HG03457 (cell line): Measurements from ENCODE around the gene TMEM135.
"Not testable (repeated sequence)": the region's sequence is repeated elsewhere in the genome, so short reads cannot be mapped to it uniquely, and the experiment has no call there.

Experiments
- ATAC-seq: cut with Tn5 transposase; IDR thresholded peaks from one replicate; pipeline ENCODE4 v1.9.1; 2021; ENCODE audit warnings: moderate number of reproducible peaks; ENCODE audit not compliant: unreplicated experiment

Gene TMEM135

DNA sequence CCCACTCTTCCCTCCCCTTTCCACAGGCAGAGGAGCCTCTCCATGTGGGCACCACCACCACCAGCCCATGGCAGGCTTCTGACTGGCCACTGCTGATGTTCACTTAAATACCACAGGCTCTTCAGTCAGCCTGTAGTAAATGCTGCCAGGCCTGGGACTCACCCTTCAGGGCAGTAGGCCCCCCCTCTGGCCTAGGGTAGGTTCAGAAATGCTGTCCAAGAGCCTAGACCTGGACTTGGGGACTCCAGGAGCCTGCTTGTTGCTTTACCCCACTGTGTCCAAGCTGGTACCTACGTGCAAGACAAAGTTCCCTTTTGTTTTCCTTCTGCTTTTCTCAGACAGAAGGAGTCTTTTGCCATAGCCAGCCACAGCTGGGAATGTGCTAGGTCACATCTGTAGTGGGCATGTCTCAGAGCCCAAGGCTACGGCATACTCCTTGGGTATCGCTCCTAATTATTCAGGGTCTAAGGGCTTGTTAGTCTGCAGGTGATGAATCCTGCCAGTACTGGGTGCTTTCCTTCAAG is 38.6 kb downstream of the TMEM135 start:
- no peak for ATAC-seq

GRCh38 chr11:87076874-87077429 is 39.2 kb downstream of the TMEM135 start:
- ATAC-seq = no peak

GRCh38 chr11:87081358-87081757 is 43.6 kb downstream of the TMEM135 start:
- no peak for ATAC-seq

DNA sequence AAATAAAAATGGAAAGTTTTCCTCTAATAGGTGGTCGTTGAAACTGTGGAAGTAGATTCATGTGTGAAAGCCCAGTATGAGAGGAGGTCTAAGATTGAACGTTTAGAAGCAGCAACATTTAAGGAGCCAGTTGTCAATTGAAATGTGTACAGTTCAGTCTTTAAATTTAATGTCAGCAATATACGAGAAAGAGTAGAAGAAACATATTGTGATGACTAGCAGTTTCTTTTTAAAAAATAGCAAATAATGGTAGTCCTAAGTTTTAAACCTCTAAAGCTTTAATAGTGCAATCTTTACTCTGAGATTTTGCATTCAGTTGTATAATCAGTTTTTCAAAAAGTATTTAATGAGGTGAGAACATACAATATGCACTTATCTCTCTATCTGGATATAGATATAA is 44.9 kb downstream of the TMEM135 start:
- ATAC-seq = no peak

- no peak for ATAC-seq
These were observed 45.3 kb downstream of the TMEM135 start for GRCh38 chr11:87083029-87083428.

- no peak for ATAC-seq
These were observed 54.4 kb downstream of the TMEM135 start for GRCh38 chr11:87092159-87092558.

DNA sequence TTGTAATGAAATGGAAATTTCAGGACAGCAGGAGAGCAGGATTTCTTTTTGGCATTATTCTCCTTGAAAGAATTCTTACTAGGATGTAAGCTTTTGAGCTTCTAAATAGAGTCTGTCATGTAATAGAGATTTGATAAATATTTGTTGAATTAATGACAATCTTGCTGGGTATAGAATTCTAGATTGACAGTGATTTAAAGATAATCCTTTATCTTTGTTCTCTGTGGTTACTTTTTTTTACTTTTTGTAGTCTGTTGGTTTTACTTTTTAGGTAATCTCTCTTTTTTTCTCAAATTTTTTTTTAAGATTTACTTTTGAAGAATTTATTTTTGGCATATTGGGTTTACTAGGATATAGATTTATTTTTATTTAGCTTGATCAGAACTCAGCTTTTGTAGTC is 54.8 kb downstream of the TMEM135 start:
- no peak for ATAC-seq

- ATAC-seq = no peak
These were observed 59.8 kb downstream of the TMEM135 start for GRCh38 chr11:87097582-87097981.

GRCh38 chr11:87101956-87102580 is 64.3 kb downstream of the TMEM135 start:
- ATAC-seq = no peak

GRCh38 chr11:87105826-87106225 is 68.1 kb downstream of the TMEM135 start:
- not testable (repeated sequence) for ATAC-seq

GRCh38 chr11:87107379-87107778 is 69.6 kb downstream of the TMEM135 start:
- not testable (repeated sequence) for ATAC-seq

DNA sequence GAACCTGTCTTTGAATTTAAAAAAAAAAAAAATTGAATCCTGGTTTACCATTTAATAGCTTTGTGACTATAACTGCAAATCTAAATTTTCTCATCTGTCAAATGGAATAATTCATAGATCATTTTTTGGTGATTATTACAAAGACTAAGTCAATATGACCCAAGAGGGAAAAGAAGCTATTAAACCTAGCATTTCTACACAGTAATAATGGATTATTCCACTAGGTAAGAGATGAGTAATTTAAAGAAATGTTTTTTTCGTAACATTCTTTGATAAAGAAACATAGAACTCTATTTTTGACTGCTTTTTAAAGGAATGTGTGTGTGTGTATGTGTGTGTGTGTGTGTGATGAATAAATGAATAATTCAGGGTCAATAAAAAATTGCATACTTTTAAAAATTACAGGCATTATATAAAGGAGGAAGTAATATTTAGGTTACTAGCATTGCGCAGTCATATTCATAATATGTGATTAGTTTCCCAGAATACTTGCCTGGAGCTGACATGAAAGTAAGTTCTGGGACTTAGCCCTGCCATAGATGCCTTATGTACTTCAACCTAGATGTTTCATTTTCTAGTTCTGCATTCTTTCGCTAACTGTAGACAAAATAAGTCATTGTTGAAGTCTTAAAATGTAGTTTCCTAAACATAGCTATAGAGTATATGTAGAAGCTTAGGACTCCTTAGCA is 72.9 kb downstream of the TMEM135 start:
- no peak for ATAC-seq

- ATAC-seq = no peak
These were observed 76.4 kb downstream of the TMEM135 start for GRCh38 chr11:87114093-87114492.

DNA sequence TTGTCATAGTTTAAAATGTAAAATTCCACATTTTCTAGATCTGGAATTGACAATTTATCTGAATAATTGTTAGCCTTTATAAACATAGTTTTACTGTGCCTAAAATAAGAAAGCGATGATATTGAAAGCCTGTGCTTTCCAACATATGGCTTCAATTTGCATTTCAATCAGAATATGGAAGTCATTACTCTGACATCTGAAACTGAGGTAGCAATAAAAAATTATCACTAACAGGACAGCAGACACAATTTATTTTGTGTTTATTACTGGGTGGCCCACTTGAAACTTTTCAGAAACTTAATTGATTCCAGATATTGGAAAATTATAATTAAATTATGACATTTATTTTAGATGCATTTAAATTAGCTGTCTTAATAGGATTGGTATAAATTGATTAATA is 78.5 kb downstream of the TMEM135 start:
- no peak for ATAC-seq

DNA sequence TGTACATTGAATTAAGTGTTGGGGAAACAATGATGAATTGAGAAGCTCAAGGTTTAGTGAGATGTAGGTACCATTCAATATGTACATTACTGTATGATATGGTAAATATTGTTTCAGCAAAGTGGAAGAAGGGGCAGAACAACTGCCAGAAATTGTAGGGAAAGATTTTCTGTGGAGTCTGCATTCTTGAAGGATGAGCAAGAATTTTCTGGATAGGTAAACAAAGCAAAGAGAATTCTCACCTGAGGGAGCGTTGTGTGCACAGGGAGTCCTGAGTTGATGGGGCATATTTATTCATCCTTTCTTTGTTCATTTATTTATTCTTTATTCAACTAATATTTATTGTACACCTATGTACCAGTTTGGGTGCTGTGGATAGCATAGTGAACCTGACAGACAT is 83.2 kb downstream of the TMEM135 start:
- no peak for ATAC-seq

GRCh38 chr11:87122852-87123251 is 85.1 kb downstream of the TMEM135 start:
- ATAC-seq = no peak

DNA sequence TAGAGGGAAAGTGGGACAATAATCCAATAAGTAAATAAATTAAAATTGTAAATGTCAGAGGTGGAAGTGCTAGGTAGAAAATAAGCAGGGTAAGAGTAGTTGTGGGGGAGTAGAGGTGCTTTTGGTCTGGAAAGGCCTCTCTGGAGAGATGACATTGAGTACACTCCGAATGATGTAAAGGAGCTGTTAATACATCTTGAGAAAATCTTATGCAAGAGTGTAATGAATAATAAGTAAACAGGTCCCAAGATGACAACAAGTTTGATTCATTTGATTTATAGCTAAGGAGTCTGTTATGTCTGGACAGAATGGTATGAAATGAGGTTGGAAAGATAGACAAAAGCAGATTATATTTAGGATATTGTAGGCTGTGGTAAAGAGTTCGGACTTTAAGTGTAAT is 87.5 kb downstream of the TMEM135 start:
- ATAC-seq = no peak

DNA sequence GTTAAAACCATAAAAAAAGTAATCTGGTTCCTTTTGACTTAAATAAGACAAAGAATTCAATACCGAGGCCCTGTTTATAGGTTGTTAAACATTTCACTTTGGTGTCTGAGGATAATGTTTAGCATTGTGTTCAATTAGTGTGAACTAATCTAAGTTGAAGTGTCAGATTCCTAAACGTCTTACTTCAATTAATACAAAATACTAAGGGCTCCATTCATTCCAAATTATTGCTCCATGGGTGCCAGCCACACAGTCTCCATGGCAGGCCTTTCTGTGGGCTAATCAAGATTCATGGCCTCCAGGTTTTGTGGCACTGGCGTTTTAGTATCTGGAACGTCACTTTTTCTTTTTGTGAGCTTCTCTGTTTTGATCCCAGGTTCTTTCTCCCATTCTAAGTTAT is 89.4 kb downstream of the TMEM135 start:
- ATAC-seq = no peak

GRCh38 chr11:87128372-87128771 is 90.6 kb downstream of the TMEM135 start:
- ATAC-seq = no peak

DNA sequence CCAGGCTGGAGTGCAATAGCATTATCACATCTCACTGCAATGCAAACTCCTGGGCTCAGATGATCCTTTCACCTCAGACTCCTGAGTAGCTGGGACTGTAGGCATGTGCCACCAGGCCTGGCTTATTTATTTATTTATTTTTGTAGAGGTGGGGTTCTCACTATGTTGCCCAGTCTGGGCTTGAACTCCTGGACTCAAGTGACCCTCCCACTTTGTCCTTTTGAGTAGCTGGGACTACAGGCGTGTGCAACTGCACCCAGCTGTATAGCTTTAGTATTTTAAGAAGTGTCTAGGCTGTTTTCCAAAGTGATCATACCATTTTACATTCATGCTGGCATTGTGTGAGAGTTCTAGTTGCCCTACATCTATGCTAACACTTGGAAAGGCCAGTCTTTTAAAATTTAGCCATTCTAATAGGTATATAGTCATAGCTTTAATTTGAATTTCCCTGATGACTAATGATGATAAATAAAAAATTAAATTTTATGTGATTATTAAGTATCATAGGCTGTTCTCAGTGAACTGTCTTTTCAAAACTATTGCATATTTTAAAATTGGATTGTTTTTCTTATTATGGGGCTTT is 96.9 kb downstream of the TMEM135 start:
- ATAC-seq = no peak

- no peak for ATAC-seq
These were observed 98.5 kb downstream of the TMEM135 start for GRCh38 chr11:87136236-87136635.

DNA sequence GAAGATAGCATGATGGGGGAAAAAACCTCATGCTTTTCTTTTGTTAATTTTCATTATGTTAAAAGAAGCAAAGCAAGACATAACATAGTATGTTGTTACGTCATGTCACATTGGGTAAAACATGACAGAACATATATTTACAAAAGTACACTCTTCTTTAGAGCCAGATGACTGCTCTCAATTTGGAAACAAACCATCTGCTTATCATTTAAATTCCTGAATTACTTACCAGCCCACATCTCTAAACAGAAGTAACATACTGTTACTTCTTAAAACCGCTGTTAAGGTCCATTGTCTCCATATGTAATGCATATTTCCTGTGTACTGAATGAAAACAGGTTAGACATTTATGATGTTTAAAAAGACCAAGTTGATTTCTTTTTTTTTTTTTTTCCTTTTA is 100.0 kb downstream of the TMEM135 start:
- ATAC-seq = no peak
